Measurements from ENCODE around the gene IL1F10.

DNA sequence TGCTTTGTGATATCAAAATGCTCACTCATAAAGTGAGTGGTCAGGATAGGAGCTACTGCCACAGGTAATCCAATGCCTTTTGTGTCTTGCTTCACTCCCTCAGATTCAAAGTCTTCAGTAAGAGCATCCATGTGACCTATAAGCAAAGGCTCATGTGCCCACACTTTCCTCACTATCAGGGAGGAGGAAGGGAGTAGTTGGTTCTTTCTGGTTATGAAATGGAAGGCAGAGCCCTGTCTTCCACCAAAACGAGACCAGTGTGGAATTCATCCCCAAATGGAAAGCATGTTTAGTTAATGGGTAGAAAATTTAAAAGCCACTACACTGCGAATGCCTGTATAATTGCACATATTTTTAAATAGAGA lies 25.8 kb downstream of the IL1F10 start:
- no peak for TF ChIP-seq POLR2A (IDR thresholded peaks at IDR 0.05)
- no peak for TF ChIP-seq CTCF (IDR thresholded peaks at IDR 0.05)
- no peak for TF ChIP-seq POLR2AphosphoS5 (IDR thresholded peaks at IDR 0.05)
